Smooth muscle cell (in vitro differentiated cells): ENCODE data around the gene LHFPL3. TPM values are rescaled to one million over a fixed set of nuclear protein-coding genes. Genes with fewer than 3 reads are reported as not detected.

Experiments used
- DNase-seq: peaks from one replicate; lab custom pipeline; 2025; ENCODE audit not compliant: unreplicated experiment; lab: John Stamatoyannopoulos, UW
- H2AFZ ChIP-seq: fragments of 200-600 bp; sonication (generic); 2 replicates; pipeline ENCODE4 v1.6.0; 2016; ENCODE audit warnings: antibody characterized with exemption, low read depth, mild to moderate bottlenecking
- H3F3A ChIP-seq: fragments of 200-600 bp; sonication (generic); 2 replicates; pipeline ENCODE4 v1.6.0; 2017; ENCODE audit warnings: antibody characterized with exemption, low read depth
- H3K27ac ChIP-seq: fragments of 200-600 bp; sonication (generic); 2 replicates; pipeline ENCODE4 v1.5.1; 2016; ENCODE audit warnings: low read depth, mild to moderate bottlenecking
- H3K27me3 ChIP-seq: fragments of 200-600 bp; sonication (generic); 2 replicates; pipeline ENCODE4 v1.6.1; 2016; ENCODE audit warnings: low read depth, mild to moderate bottlenecking
- H3K36me3 ChIP-seq: fragments of 200-600 bp; sonication (generic); 2 replicates; pipeline ENCODE4 v1.5.1; 2016; ENCODE audit warnings: low read depth
- H3K4me1 ChIP-seq: fragments of 200-600 bp; sonication (generic); 2 replicates; pipeline ENCODE4 v1.5.1; 2016; ENCODE audit warnings: low read depth
- H3K4me2 ChIP-seq: fragments of 200-600 bp; sonication (generic); 2 replicates; pipeline ENCODE4 v1.6.0; 2016; ENCODE audit warnings: mild to moderate bottlenecking
- H3K4me3 ChIP-seq: fragments of 200-600 bp; sonication (generic); 2 replicates; pipeline ENCODE4 v1.5.1; 2016; ENCODE audit warnings: mild to moderate bottlenecking
- H3K79me2 ChIP-seq: fragments of 200-600 bp; sonication (generic); 2 replicates; pipeline ENCODE4 v1.6.0; 2016; ENCODE audit warnings: low read depth, mild to moderate bottlenecking
- H3K9ac ChIP-seq: fragments of 200-600 bp; sonication (generic); 2 replicates; pipeline ENCODE4 v1.6.0; 2016; ENCODE audit warnings: low read depth
- H3K9me3 ChIP-seq: fragments of 200-600 bp; sonication (generic); replicated peaks from 2 replicates; pipeline ENCODE4 v1.5.1; 2016; ENCODE audit warnings: low read depth
- H4K20me1 ChIP-seq: fragments of 200-600 bp; sonication (generic); 2 replicates; pipeline ENCODE4 v1.6.0; 2016; ENCODE audit warnings: low read depth
- CTCF ChIP-seq: fragments of 200-600 bp; sonication (generic); IDR thresholded peaks from 2 replicates; pipeline ENCODE4 v1.5.1; 2017; ENCODE audit warnings: borderline replicate concordance, mild to moderate bottlenecking, antibody characterized with exemption; ENCODE audit not compliant: insufficient read depth, poor library complexity, severe bottlenecking
- WGBS: methylation state at CpG from one replicate; pipeline ENCODE4 v1.1.7; 2016; ENCODE audit warnings: low lambda C conversion rate; 5-methylcytosine and 5-hydroxymethylcytosine counted together
- polyA plus RNA-seq: library from polyadenylated mRNA; unstranded; fragments of >200 nt; fragmentation: Nextera tagmentation; extraction: Ambion mirVana; gene quantifications from 2 replicates; pipeline ENCODE4 v1.2.1, GENCODE V29; 2016
- total RNA-seq: library from RNA; depleted of rRNA; stranded (reverse); fragments of >200 nt; gene quantifications from 2 replicates; pipeline ENCODE4 v1.2.3, GENCODE V29; 2014

LHFPL3 gene
- total and polyA plus RNA-seq, 2 experiments from 2014 or later = not detected

- TF ChIP-seq CTCF = no peak
- Histone ChIP-seq H3K79me2 (no peaks in the 10 kb centered on the region), H3K4me3 (no peak overlapping the region), H3K27ac (no peak overlapping the region), H3K4me2 (no peak overlapping the region), H3K4me1 (no peaks in the 10 kb centered on the region), H4K20me1 (no peaks in the 10 kb centered on the region), H3K9ac (no peak overlapping the region), H3K9me3 (no peaks in the 10 kb centered on the region), H3K27me3 (peaks cover 4% of the 10 kb centered on the region), H3F3A (no peaks in the 10 kb centered on the region), H3K36me3 (no peaks in the 10 kb centered on the region), H2AFZ (no peak overlapping the region)
- WGBS = 65% methylated on average over 2 of the region's 2 CpGs
- no peak for DNase-seq
Measured at GRCh38 chr7:104642560-104642959, 314.2 kb downstream of the LHFPL3 start.

- no peaks in the 10 kb centered on the region for H3K4me1 ChIP-seq
- no peaks in the 10 kb centered on the region for H3K9me3 ChIP-seq
- no peaks in the 10 kb centered on the region for H3F3A ChIP-seq
- H4K20me1 ChIP-seq = no peaks in the 10 kb centered on the region
- no peak for DNase-seq
- no peak overlapping the region for H3K4me2 ChIP-seq
- H3K27me3 ChIP-seq = peaks cover 4% of the 10 kb centered on the region
- no peaks in the 10 kb centered on the region for H3K79me2 ChIP-seq
- H3K27ac ChIP-seq = no peak overlapping the region
- H2AFZ ChIP-seq = no peak overlapping the region
- 43% methylated on average over 5 of the region's 5 CpGs for WGBS
- peak; percentile 39 for TF ChIP-seq CTCF
- H3K4me3 ChIP-seq = no peak overlapping the region
- H3K36me3 ChIP-seq = no peaks in the 10 kb centered on the region
- H3K9ac ChIP-seq = no peak overlapping the region
Measured at GRCh38 chr7:104643587-104644217, 315.3 kb downstream of the LHFPL3 start.

GRCh38 chr7:104650991-104651640 is 322.7 kb downstream of the LHFPL3 start:
- H3K27me3 ChIP-seq = no peaks in the 10 kb centered on the region
- no peaks in the 10 kb centered on the region for H3K79me2 ChIP-seq
- DNase-seq = no peak
- 85% methylated on average over 9 of the region's 9 CpGs for WGBS
- no peak overlapping the region for H3K4me3 ChIP-seq
- H3K36me3 ChIP-seq = no peaks in the 10 kb centered on the region
- H3K9ac ChIP-seq = no peak overlapping the region
- H3K4me1 ChIP-seq = no peaks in the 10 kb centered on the region
- no peaks in the 10 kb centered on the region for H3K9me3 ChIP-seq
- H3K27ac ChIP-seq = no peak overlapping the region
- no peak overlapping the region for H3K4me2 ChIP-seq
- H3F3A ChIP-seq = no peaks in the 10 kb centered on the region
- no peaks in the 10 kb centered on the region for H4K20me1 ChIP-seq
- H2AFZ ChIP-seq = no peak overlapping the region
- TF ChIP-seq CTCF = no peak

- H3K4me2 ChIP-seq = no peak overlapping the region
- no peaks in the 10 kb centered on the region for H3K9me3 ChIP-seq
- no peaks in the 10 kb centered on the region for H3K27me3 ChIP-seq
- no peak overlapping the region for H3K4me3 ChIP-seq
- no peak for DNase-seq
- H4K20me1 ChIP-seq = no peaks in the 10 kb centered on the region
- no peak for TF ChIP-seq CTCF
- H3K36me3 ChIP-seq = no peaks in the 10 kb centered on the region
- H3K9ac ChIP-seq = no peak overlapping the region
- WGBS = 75% methylated on average over 4 of the region's 4 CpGs
- no peaks in the 10 kb centered on the region for H3K4me1 ChIP-seq
- H2AFZ ChIP-seq = no peak overlapping the region
- H3K27ac ChIP-seq = no peak overlapping the region
- no peaks in the 10 kb centered on the region for H3F3A ChIP-seq
- no peaks in the 10 kb centered on the region for H3K79me2 ChIP-seq
Measured at GRCh38 chr7:104652434-104652833, 324.0 kb downstream of the LHFPL3 start.
